Endothelial cell of umbilical vein (primary cell): ENCODE data around the gene RAB12.

ENCODE experiments used
- CTCF ChIP-seq, 2 donors: IDR thresholded peaks; 1 replicate in 1 of 2; 2 replicates in 1 of 2; pipeline ENCODE4 v1.5.1; 2011; ENCODE audit warnings: low read length in 2 of 2, mild to moderate bottlenecking in 2 of 2, moderate library complexity in 2 of 2, control low read depth in 1 of 2, inconsistent platforms in 1 of 2, low read depth in 1 of 2; ENCODE audit not compliant: insufficient read depth in 1 of 2; ENCODE audit errors: extremely low read depth in 1 of 2
- EZH2 ChIP-seq: IDR thresholded peaks from 2 replicates; pipeline ENCODE4 v1.6.1; 2012; ENCODE audit warnings: borderline replicate concordance, low read depth, mild to moderate bottlenecking, moderate library complexity, low read length, inconsistent platforms; ENCODE audit not compliant: severe bottlenecking
- FOS ChIP-seq: IDR thresholded peaks from 2 replicates; pipeline ENCODE4 v1.6.1; 2011; ENCODE audit warnings: mild to moderate bottlenecking, low read length, moderate library complexity, borderline replicate concordance; ENCODE audit not compliant: insufficient read depth
- GATA2 ChIP-seq: IDR thresholded peaks from 2 replicates; pipeline ENCODE4 v1.7.0; 2011; ENCODE audit warnings: low read depth, mild to moderate bottlenecking, moderate library complexity, mixed read lengths, low read length; ENCODE audit not compliant: insufficient read length, insufficient read depth
- JUN ChIP-seq: IDR thresholded peaks from 2 replicates; pipeline ENCODE4 v1.6.1; 2011; ENCODE audit warnings: borderline replicate concordance, low read depth; ENCODE audit not compliant: insufficient read length, insufficient read depth
- MAX ChIP-seq: IDR thresholded peaks from 2 replicates; pipeline ENCODE4 v1.6.1; 2011; ENCODE audit not compliant: insufficient read depth, insufficient read length
- MYC ChIP-seq: IDR thresholded peaks from one replicate; pipeline ENCODE4 v1.6.1; 2011; ENCODE audit warnings: mild to moderate bottlenecking, low read depth, low read length
- POLR2A ChIP-seq: IDR thresholded peaks from 2 replicates; pipeline ENCODE4 v1.6.1; 2012; ENCODE audit warnings: low read depth, mild to moderate bottlenecking, control low read depth, low read length
- POLR2AphosphoS5 ChIP-seq: IDR thresholded peaks from 2 replicates; pipeline ENCODE4 v1.6.1; 2012; ENCODE audit warnings: low read depth, mild to moderate bottlenecking, control low read depth, low read length, moderate library complexity; ENCODE audit not compliant: insufficient read depth

- TF ChIP-seq JUN (no peak), MAX (no peak), CTCF (IDR thresholded peaks at IDR 0.05; ENCODE audit: extremely low read depth in 1 of 2, insufficient read depth in 1 of 2, low read depth in 1 of 2, low read length in 2 of 2) (no peak), POLR2A (no peak), POLR2AphosphoS5 (no peak), GATA2 (no peak), EZH2 (no peak), MYC (no peak), FOS (no peak)
Observed at GRCh38 chr18:8685914-8686216, 76.6 kb downstream of the RAB12 start.
